HFFc6 (cell line): ENCODE data around the gene PACRG. TPM values are rescaled to one million over a fixed set of nuclear protein-coding genes. Genes with fewer than 3 reads are reported as not detected.

Source experiments
- DNase-seq: peaks from one replicate; pipeline ENCODE4 v3.0.0-alpha.2; 2018
- H3K27ac Mint-ChIP-seq: 2 replicates; pipeline ENCODE4 v1.8.0; 2020; ENCODE audit warnings: mild to moderate bottlenecking, mixed read lengths
- H3K27me3 Mint-ChIP-seq: 2 replicates; pipeline ENCODE4 v1.8.0; 2021; ENCODE audit warnings: mild to moderate bottlenecking, moderate library complexity, mixed read lengths; ENCODE audit not compliant: insufficient read depth
- H3K36me3 Mint-ChIP-seq: 2 replicates; pipeline ENCODE4 v1.8.0; 2021; ENCODE audit warnings: low read depth, mixed read lengths
- H3K4me1 Mint-ChIP-seq: 2 replicates; pipeline ENCODE4 v1.8.0; 2020; ENCODE audit warnings: low read depth, mixed read lengths
- H3K4me3 Mint-ChIP-seq: 2 replicates; pipeline ENCODE4 v1.8.0; 2020; ENCODE audit warnings: mild to moderate bottlenecking, moderate library complexity, mixed read lengths
- H3K9me3 Mint-ChIP-seq: 2 replicates; pipeline ENCODE4 v1.8.0; 2020; ENCODE audit warnings: mild to moderate bottlenecking, mixed read lengths
- total RNA-seq, 6 experiments: library from RNA; stranded (reverse); fragmentation: NEBNext Ultra II Directional; extraction: Animal tissue kit (Norgen Biotek cat#: 25700); gene quantifications; 2 replicates in 1 of 6; 3 replicates in 5 of 6; pipeline ENCODE4 v1.2.3, GENCODE V29; 2021
- TF ChIP-seq, protein P1 (sequence below): fragments of 200-600 bp; sonication (generic); IDR thresholded peaks from 2 replicates; pipeline ENCODE4 v1.5.0; 2021; ENCODE audit warnings: antibody characterized with exemption, mild to moderate bottlenecking

PACRG gene
- total RNA-seq, 6 experiments from 2014 or later = not detected

DNA sequence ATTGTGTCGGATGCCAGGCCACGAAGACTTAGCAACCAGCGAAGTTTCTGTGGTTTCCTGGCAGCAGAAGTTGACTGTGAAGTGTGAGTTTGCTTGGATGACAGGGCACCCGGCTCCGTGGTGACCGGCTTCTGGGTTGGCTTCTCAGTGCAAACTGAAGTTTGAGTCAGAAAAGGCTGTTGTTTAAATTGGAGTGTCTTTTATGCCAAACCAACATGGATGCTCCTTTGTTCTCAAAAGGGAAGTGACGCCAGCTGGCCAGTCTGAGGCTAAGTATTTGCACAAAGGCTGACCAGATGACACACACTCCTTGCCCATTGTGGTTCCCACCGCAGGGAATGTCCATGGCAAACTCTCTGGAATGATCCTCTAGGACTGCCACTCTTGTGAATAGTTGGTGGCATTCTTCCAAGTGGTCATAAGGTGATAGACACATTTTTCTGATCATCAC, 521.9 kb downstream of the PACRG start:
- no peaks in the 10 kb centered on the region; the same call in 1 of the 2 replicates for H3K4me1 Mint-ChIP-seq
- H3K27ac Mint-ChIP-seq = no peak overlapping the region
- H3K27me3 Mint-ChIP-seq = no peaks in the 10 kb centered on the region; the same call in none of the 2 replicates
- TF ChIP-seq, protein P1, sequence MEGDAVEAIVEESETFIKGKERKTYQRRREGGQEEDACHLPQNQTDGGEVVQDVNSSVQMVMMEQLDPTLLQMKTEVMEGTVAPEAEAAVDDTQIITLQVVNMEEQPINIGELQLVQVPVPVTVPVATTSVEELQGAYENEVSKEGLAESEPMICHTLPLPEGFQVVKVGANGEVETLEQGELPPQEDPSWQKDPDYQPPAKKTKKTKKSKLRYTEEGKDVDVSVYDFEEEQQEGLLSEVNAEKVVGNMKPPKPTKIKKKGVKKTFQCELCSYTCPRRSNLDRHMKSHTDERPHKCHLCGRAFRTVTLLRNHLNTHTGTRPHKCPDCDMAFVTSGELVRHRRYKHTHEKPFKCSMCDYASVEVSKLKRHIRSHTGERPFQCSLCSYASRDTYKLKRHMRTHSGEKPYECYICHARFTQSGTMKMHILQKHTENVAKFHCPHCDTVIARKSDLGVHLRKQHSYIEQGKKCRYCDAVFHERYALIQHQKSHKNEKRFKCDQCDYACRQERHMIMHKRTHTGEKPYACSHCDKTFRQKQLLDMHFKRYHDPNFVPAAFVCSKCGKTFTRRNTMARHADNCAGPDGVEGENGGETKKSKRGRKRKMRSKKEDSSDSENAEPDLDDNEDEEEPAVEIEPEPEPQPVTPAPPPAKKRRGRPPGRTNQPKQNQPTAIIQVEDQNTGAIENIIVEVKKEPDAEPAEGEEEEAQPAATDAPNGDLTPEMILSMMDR = no peak
- 0 out of 2 replicates have a peak, but pooled peaks cover 6% of the 10 kb centered on the region for H3K36me3 Mint-ChIP-seq
- H3K9me3 Mint-ChIP-seq = peaks cover 4% of the 10 kb centered on the region
- no peak overlapping the region for H3K4me3 Mint-ChIP-seq
- no peak for DNase-seq

DNA sequence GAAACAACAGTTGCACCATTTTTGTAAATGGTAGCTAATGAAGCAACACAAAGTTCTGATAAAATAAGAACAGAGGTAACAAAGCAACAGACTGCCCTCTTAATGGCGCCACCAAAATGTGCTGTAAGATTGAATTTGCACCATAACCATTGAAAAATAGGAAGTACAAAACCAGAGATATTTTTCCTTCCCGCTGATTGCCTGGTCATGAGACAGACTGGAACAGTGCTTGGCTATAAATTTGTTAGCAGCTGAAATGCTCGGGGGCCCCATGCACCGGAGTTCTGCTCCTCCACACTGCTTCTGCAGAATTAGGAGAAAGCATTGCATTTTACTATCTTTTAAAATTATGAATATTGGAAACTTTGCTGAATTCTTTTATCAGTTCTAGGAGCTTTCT, 522.3 kb downstream of the PACRG start:
- 0 out of 2 replicates have a peak, but pooled peaks cover 6% of the 10 kb centered on the region for H3K36me3 Mint-ChIP-seq
- H3K27ac Mint-ChIP-seq = no peak overlapping the region
- H3K4me3 Mint-ChIP-seq = no peak overlapping the region
- peaks cover 4% of the 10 kb centered on the region for H3K9me3 Mint-ChIP-seq
- TF ChIP-seq, protein P1 = no peak
- no peaks in the 10 kb centered on the region for H3K4me1 Mint-ChIP-seq
- no peaks in the 10 kb centered on the region; the same call in none of the 2 replicates for H3K27me3 Mint-ChIP-seq
- DNase-seq = no peak

DNA sequence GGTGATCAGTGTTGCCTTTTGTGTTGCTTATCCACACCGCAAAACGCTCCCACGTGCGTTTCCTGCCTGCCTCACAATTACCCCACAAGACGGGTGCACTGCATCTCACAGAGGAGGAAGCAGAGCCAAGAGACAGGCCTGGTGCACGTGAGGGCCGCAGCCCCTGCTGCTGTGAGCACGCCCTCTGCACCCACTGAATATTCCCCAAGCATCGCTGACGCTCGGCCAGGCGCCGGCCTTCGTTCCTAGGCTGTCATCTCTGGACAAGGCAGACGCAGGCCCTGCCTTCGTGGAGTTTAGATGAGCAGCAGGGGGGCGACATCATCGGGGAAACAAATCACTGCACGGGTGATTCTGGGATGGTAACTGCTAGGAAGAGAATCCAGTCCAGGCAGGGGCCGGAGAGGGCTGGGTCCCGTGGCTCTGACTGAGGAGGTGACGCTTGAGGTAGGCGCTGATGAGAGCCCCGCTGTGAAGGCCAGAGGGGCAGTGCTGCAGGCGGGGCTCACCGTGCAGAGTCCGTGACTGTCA, 524.4 kb downstream of the PACRG start:
- peaks cover 4% of the 10 kb centered on the region; the same call in 1 of the 2 replicates for H3K9me3 Mint-ChIP-seq
- H3K4me1 Mint-ChIP-seq = no peaks in the 10 kb centered on the region
- TF ChIP-seq, protein P1 = no peak
- H3K27ac Mint-ChIP-seq = no peak overlapping the region
- H3K27me3 Mint-ChIP-seq = no peaks in the 10 kb centered on the region; the same call in none of the 2 replicates
- no peak for DNase-seq
- H3K36me3 Mint-ChIP-seq = no peaks in the 10 kb centered on the region
- H3K4me3 Mint-ChIP-seq = no peak overlapping the region; the same call in 1 of the 2 replicates

DNA sequence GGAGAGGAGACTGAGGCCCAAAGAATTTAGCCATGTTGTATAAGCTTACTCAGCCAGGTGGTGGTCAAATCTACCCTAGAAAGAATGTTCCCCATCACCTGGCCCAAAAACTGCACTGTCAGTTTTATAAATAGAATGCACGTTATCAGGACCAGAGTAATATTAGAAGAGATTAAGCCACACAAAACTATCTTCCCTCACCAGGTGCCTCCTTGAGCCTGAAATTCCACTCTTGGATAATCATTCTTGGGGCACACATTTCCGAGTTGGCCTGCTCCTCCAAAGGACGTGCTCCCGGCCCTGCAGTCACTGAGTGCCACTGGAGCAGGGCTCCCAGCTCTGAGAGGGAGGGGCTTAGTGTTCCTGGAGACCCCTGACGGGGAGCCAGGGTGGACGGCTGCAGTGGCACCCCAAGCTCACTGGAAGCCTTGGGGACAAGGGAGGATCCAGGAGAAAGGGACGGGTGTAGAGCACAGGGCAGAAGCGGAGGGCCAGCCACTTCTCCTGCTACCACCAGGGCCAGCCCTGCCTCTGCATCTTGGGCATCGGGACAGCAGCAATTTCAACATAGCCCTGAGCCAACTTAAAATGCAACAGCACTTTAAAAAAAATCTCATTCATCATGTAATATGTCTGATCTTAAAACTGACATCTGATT, 525.9 kb downstream of the PACRG start:
- Mint-ChIP-seq H3K27me3 (no peaks in the 10 kb centered on the region; the same call in 1 of the 2 replicates), H3K36me3 (no peaks in the 10 kb centered on the region), H3K4me3 (no peak overlapping the region), H3K27ac (no peak overlapping the region), H3K4me1 (no peaks in the 10 kb centered on the region), H3K9me3 (peaks cover 4% of the 10 kb centered on the region; the same call in 1 of the 2 replicates)
- no peak for DNase-seq
- TF ChIP-seq, protein P1 = no peak

DNA sequence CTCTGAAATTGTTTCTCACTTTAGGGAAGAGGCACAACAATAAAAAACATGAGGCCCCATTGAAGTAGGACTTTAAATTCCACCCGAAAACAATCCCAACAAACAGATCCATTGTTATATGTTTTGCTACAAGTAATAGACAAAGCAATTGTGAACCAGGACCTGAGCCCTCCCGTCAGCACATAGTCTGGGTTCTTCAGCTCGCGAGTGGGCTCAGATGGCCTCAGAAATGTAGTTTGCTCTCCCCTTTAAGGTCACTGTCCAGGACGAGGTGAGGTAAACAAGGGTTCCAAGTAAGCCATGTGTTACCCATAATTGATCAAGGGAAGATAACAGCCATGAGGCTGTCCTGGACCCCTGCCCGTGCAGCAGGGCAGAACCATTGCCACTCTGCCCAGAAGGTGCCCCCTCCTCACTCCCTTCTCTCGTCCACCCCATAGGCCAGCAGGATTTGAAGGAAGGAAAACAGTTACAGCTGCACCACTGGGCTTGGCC, 526.6 kb downstream of the PACRG start:
- no peaks in the 10 kb centered on the region for H3K27me3 Mint-ChIP-seq
- TF ChIP-seq, protein P1 = no peak
- no peaks in the 10 kb centered on the region for H3K4me1 Mint-ChIP-seq
- DNase-seq = no peak
- no peak overlapping the region for H3K4me3 Mint-ChIP-seq
- H3K9me3 Mint-ChIP-seq = peaks cover 4% of the 10 kb centered on the region; the same call in 1 of the 2 replicates
- H3K36me3 Mint-ChIP-seq = no peaks in the 10 kb centered on the region
- H3K27ac Mint-ChIP-seq = no peak overlapping the region
